ENCODE data around the gene OLA1.
A peak's percentile ranks its signal among the peaks of the same experiment; 100 is the strongest.

The OLA1 gene

GRCh38 chr2:174040417-174040701, 208.0 kb downstream of the OLA1 start:
- TF ChIP-seq CTCF (IDR thresholded peaks at IDR 0.05; ENCODE audit: low read depth, low read length) = no peak
- Histone ChIP-seq H3K9me3 (ENCODE audit: severe bottlenecking) (no peaks in the 10 kb centered on the region), H3K36me3 (no peaks in the 10 kb centered on the region), H3K27me3 (ENCODE audit: insufficient read depth, low read depth, severe bottlenecking) (no peaks in the 10 kb centered on the region), H3K4me3 (ENCODE audit: low read depth, low read length) (no peak overlapping the region), H3K27ac (no peak overlapping the region)
- no peak for DNase-seq

- DNase-seq = peak; percentile 88
- H3K4me3 ChIP-seq (ENCODE audit: low read depth, low read length) = no peak overlapping the region
These were observed 208.5 kb downstream of the OLA1 start for GRCh38 chr2:174039551-174040416.

GRCh38 chr2:174038462-174038861, 209.9 kb downstream of the OLA1 start:
- no peak for TF ChIP-seq CTCF (IDR thresholded peaks at IDR 0.05; ENCODE audit: low read depth, low read length)
- H3K4me3 ChIP-seq (ENCODE audit: low read depth, low read length) = no peak overlapping the region
- no peak overlapping the region for H3K27ac ChIP-seq
- no peaks in the 10 kb centered on the region for H3K27me3 ChIP-seq (ENCODE audit: insufficient read depth, low read depth, severe bottlenecking)
- H3K36me3 ChIP-seq = no peaks in the 10 kb centered on the region
- no peaks in the 10 kb centered on the region for H3K9me3 ChIP-seq (ENCODE audit: severe bottlenecking)
- DNase-seq = no peak

More at GRCh38 chr2:174039551-174040416, 208.5 kb downstream of the OLA1 start:
- H3K27ac ChIP-seq = peak overlapping the region; percentile 21; the same call in 1 of the 2 replicates
- H3K9me3 ChIP-seq (ENCODE audit: severe bottlenecking) = no peaks in the 10 kb centered on the region
- peak; percentile 78 for TF ChIP-seq CTCF (IDR thresholded peaks at IDR 0.05; ENCODE audit: low read depth, low read length)
- H3K27me3 ChIP-seq (ENCODE audit: insufficient read depth, low read depth, severe bottlenecking) = no peaks in the 10 kb centered on the region
- no peaks in the 10 kb centered on the region for H3K36me3 ChIP-seq

- no peak for DNase-seq
- no peaks in the 10 kb centered on the region for H3K9me3 ChIP-seq (ENCODE audit: severe bottlenecking)
- no peak overlapping the region for H3K4me3 ChIP-seq (ENCODE audit: low read depth, low read length)
- no peak overlapping the region for H3K27ac ChIP-seq
- H3K27me3 ChIP-seq (ENCODE audit: insufficient read depth, low read depth, severe bottlenecking) = no peaks in the 10 kb centered on the region
- no peak for TF ChIP-seq CTCF (IDR thresholded peaks at IDR 0.05; ENCODE audit: low read depth, low read length)
- no peaks in the 10 kb centered on the region for H3K36me3 ChIP-seq
These were observed 211.5 kb downstream of the OLA1 start for GRCh38 chr2:174036825-174037224.

- TF ChIP-seq CTCF (IDR thresholded peaks at IDR 0.05; ENCODE audit: low read depth, low read length) = peak; percentile 17; the same call in 1 of the 2 replicates
- no peak for DNase-seq
- Histone ChIP-seq H3K4me3 (ENCODE audit: low read depth, low read length) (no peak overlapping the region), H3K27ac (no peak overlapping the region), H3K27me3 (ENCODE audit: insufficient read depth, low read depth, severe bottlenecking) (no peaks in the 10 kb centered on the region), H3K9me3 (ENCODE audit: severe bottlenecking) (no peaks in the 10 kb centered on the region), H3K36me3 (no peaks in the 10 kb centered on the region)
These were observed 212.2 kb downstream of the OLA1 start for GRCh38 chr2:174035981-174036742.

All from WERI-Rb-1 (cell line).